Stromal cell of bone marrow (primary cell): ENCODE results near the gene ZNF212.
"Not testable (repeated sequence)": the region's sequence is repeated elsewhere in the genome, so short reads cannot be mapped to it uniquely, and the experiment has no call there.

Experiments
- DNase-seq: peaks from one replicate; pipeline ENCODE4 v3.0.0-alpha.2; 2012; ENCODE audit warnings: low read depth

The ZNF212 gene

GRCh38 chr7:149252378-149252777 lies 12.9 kb downstream of the ZNF212 start:
- DNase-seq = no peak

- DNase-seq = no peak
Observed at GRCh38 chr7:149253665-149254064, 14.2 kb downstream of the ZNF212 start.

- DNase-seq = no peak
Observed at GRCh38 chr7:149254181-149254858, 14.9 kb downstream of the ZNF212 start.

GRCh38 chr7:149255174-149255573 lies 15.7 kb downstream of the ZNF212 start:
- no peak for DNase-seq

GRCh38 chr7:149256568-149256967 lies 17.1 kb downstream of the ZNF212 start:
- no peak for DNase-seq

GRCh38 chr7:149257146-149257545 lies 17.7 kb downstream of the ZNF212 start:
- no peak for DNase-seq

- no peak for DNase-seq
Observed at GRCh38 chr7:149261316-149261828, 21.9 kb downstream of the ZNF212 start.

GRCh38 chr7:149261829-149262617 lies 22.6 kb downstream of the ZNF212 start, which contains the start of gene ZNF783:
TSS of gene ZNF783 (plus strand) at chr7:149262196. CDS start at chr7:149262334, 138 bp downstream.
- peak; percentile 76 for DNase-seq

- no peak for DNase-seq
Observed at GRCh38 chr7:149266451-149266850, 27.0 kb downstream of the ZNF212 start.

GRCh38 chr7:149267733-149268132 lies 28.3 kb downstream of the ZNF212 start:
- DNase-seq = no peak

- DNase-seq = not testable (repeated sequence)
Observed at GRCh38 chr7:149274424-149274823, 35.0 kb downstream of the ZNF212 start.

- no peak for DNase-seq
Observed at GRCh38 chr7:149277871-149278270, 38.4 kb downstream of the ZNF212 start.

- DNase-seq = no peak
Observed at GRCh38 chr7:149278396-149278795, 38.9 kb downstream of the ZNF212 start.

- no peak for DNase-seq
Observed at GRCh38 chr7:149279111-149279743, 39.8 kb downstream of the ZNF212 start.

- no peak for DNase-seq
Observed at GRCh38 chr7:149280151-149280550, 40.7 kb downstream of the ZNF212 start.

GRCh38 chr7:149280661-149281507 lies 41.4 kb downstream of the ZNF212 start:
- no peak for DNase-seq

GRCh38 chr7:149281508-149282330 lies 42.3 kb downstream of the ZNF212 start:
- no peak for DNase-seq

- no peak for DNase-seq
Observed at GRCh38 chr7:149282331-149282655, 42.8 kb downstream of the ZNF212 start.

- DNase-seq = no peak
Observed at GRCh38 chr7:149283321-149283720, 43.9 kb downstream of the ZNF212 start.

- DNase-seq = no peak
Observed at GRCh38 chr7:149284343-149284742, 44.9 kb downstream of the ZNF212 start.
